NB4 (cell line): ENCODE measurements around the gene SERPINB1.
"Not testable (repeated sequence)": the region's sequence is repeated elsewhere in the genome, so short reads cannot be mapped to it uniquely, and the experiment has no call there.

ENCODE experiments used
- DNase-seq: peaks from one replicate; pipeline ENCODE4 v3.0.0; 2010; ENCODE audit warnings: low read depth
- H3K4me3 ChIP-seq: one replicate; pipeline ENCODE4 v1.5.1; 2011; ENCODE audit warnings: mild to moderate bottlenecking, low read depth, low read length, moderate library complexity
- MYC ChIP-seq: IDR thresholded peaks from 2 replicates; pipeline ENCODE4 v1.6.1; 2011; ENCODE audit warnings: low read depth, low read length
- POLR2A ChIP-seq: IDR thresholded peaks from 2 replicates; pipeline ENCODE4 v1.6.1; 2011; ENCODE audit warnings: mild to moderate bottlenecking; ENCODE audit not compliant: insufficient read length; ENCODE audit errors: extremely low read depth
- TF ChIP-seq, protein P1 (sequence below): IDR thresholded peaks from 2 replicates; pipeline ENCODE4 v1.6.1; 2011; ENCODE audit warnings: low read depth, low read length
- TF ChIP-seq, protein P2 (sequence below): IDR thresholded peaks from one replicate; pipeline ENCODE4 v1.5.1; 2012; ENCODE audit warnings: low read depth, low read length

SERPINB1 gene

DNA sequence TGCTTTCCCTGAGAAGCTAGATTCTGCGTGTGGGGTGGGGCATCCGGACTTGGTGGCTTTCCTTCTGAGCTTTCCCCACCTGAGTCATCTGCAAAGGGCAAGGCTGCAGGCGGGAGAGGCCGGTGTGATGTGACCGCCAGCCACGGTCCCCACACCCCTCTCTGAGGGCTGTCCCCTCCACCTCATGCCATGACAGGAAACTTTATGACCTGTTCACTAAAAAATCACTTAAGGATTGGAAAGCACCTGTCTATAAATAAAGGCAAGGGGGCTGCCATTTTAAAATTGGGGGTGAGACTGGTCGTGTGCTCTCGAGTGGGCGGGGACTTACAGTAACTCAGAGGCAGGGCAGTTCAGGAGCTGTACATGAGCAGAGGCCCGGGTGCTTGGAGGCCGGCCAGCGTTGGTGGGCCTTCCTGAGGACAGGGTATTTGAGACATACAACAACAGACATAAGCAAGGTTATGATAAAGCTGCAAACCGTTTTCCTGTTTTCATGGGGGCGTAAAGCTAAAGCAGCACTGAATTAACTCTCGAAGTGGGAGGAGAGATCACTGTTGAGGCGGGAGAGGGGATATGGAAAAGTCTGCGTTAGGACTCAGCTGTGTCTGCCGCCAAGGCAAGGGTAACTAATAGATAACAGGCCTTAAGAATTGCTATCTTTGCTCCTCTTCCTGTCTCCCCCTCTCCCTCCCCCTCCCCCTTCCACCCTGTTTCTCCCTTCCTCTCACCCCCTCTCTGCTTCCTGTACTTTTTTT is 16.1 kb upstream of the SERPINB1 start:
- H3K4me3 ChIP-seq, result no peak overlapping the region
- DNase-seq, result peak; percentile 63
- TF ChIP-seq, protein P1, sequence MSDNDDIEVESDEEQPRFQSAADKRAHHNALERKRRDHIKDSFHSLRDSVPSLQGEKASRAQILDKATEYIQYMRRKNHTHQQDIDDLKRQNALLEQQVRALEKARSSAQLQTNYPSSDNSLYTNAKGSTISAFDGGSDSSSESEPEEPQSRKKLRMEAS, result no peak
- TF ChIP-seq MYC, result no peak
- TF ChIP-seq, protein P2, sequence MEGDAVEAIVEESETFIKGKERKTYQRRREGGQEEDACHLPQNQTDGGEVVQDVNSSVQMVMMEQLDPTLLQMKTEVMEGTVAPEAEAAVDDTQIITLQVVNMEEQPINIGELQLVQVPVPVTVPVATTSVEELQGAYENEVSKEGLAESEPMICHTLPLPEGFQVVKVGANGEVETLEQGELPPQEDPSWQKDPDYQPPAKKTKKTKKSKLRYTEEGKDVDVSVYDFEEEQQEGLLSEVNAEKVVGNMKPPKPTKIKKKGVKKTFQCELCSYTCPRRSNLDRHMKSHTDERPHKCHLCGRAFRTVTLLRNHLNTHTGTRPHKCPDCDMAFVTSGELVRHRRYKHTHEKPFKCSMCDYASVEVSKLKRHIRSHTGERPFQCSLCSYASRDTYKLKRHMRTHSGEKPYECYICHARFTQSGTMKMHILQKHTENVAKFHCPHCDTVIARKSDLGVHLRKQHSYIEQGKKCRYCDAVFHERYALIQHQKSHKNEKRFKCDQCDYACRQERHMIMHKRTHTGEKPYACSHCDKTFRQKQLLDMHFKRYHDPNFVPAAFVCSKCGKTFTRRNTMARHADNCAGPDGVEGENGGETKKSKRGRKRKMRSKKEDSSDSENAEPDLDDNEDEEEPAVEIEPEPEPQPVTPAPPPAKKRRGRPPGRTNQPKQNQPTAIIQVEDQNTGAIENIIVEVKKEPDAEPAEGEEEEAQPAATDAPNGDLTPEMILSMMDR, result no peak
- TF ChIP-seq POLR2A, result no peak

DNA sequence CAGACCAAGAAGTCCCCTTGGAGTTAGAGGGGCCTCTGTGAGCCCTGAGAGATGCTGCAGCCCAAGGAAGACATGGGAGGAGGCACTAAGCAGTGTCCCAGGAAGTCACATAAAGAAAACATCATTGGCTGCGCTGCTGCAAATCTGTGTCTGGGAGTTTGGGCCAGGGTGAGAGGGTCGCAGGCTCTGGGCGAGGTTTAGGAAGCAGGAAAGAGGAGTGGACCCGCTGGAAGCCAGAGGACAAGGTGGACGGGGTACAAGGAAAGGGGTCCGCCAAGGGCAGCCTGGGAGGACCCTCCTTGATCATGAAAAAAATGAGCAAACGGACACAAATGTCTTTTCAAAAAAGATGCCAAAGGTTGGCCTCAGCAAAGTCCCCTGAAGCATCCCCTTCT is 15.5 kb upstream of the SERPINB1 start:
- DNase-seq, result no peak
- no peak overlapping the region for H3K4me3 ChIP-seq
- TF ChIP-seq, protein P2, result no peak

DNA sequence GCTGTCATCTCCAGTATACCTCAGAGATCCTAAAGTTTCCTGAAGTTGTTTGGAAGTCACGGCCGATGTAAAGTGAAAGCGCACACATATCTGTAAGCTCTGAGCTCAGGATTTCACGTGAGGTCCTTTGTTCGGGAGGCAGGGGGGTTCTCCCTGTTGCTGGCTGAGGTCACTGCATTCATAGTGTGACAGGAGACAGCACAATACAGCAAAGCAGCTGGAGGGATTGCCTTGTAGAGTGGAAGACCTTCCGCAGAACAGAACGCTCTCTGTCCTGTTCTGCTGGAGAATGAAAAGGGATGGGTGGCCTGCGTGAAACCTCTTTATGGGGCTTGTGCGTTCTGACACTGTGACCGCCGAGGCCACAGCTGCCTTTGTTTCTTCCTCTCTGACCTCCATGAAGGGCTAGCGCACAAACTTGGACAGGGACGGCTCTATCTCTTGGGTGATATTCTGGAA is 13.4 kb upstream of the SERPINB1 start:
- TF ChIP-seq POLR2A (no peak), MYC (no peak)
- TF ChIP-seq, protein P1, result no peak
- TF ChIP-seq, protein P2, result no peak
- no peak for DNase-seq
- H3K4me3 ChIP-seq, result no peak overlapping the region

- DNase-seq, result peak; percentile 88
- H3K4me3 ChIP-seq, result peak overlapping the region; percentile 60
Observed at GRCh38 chr6:2854396-2854982, 12.8 kb upstream of the SERPINB1 start.

GRCh38 chr6:2853769-2854395 is 12.2 kb upstream of the SERPINB1 start:
- peak overlapping the region; percentile 60 for H3K4me3 ChIP-seq
- TF ChIP-seq, protein P1, result no peak
- TF ChIP-seq, protein P2, result no peak
- TF ChIP-seq MYC (no peak), POLR2A (no peak)
- peak; percentile 83 for DNase-seq

More at GRCh38 chr6:2854396-2854982, 12.8 kb upstream of the SERPINB1 start:
- TF ChIP-seq, protein P1, result no peak
- TF ChIP-seq, protein P2, result no peak
- TF ChIP-seq POLR2A (no peak), MYC (no peak; the same call in 1 of the 2 replicates)

DNA sequence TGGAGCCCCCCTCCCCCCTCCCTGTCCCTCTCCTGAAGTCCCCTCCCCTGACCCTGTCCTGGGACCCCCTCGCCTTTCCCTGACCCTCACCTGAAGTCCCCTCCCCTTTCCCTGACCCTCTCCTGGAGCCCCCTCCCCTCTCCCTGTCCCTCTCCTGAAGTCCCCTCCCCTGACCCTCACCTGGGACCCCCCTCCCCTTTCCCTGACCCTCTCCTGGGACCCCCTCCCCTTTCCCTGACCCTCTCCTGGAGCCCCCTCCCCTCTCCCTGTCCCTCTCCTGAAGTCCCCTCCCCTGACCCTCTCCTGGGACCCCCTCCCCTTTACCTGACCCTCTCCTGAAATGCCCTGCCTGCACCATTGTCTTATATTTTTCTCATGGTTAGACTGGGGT is 11.7 kb upstream of the SERPINB1 start:
- not testable (repeated sequence) for DNase-seq
- H3K4me3 ChIP-seq, result peak overlapping the region; percentile 60
